K562 (cell line): ENCODE results near the gene RANBP3.

Source experiments
- EP300 ChIP-seq: IDR thresholded peaks from 2 replicates; pipeline ENCODE4 v1.6.1; 2012; ENCODE audit warnings: low read length, improper control_type of control experiment
- MYNN ChIP-seq, 2 experiments: sonication (generic); formaldehyde crosslinking in 1 of 2; IDR thresholded peaks; 2 replicates each; pipeline versions ENCODE4 v1.5.0 to v1.6.1; 2016 to 2020; ENCODE audit warnings: antibody characterized with exemption in 1 of 2, missing genetic modification reagents in 1 of 2
- TEAD4 ChIP-seq, 2 experiments: sonication (generic) in 1 of 2; formaldehyde crosslinking in 1 of 2; IDR thresholded peaks; 2 replicates each; pipeline versions ENCODE4 v1.6.1 to v1.8.0; 2012 to 2022; ENCODE audit warnings: borderline replicate concordance in 1 of 2, inconsistent platforms in 1 of 2, low read length in 1 of 2, mild to moderate bottlenecking in 1 of 2, missing genetic modification reagents in 1 of 2
- TF ChIP-seq, protein P1 (sequence below): sonication (generic); formaldehyde crosslinking; IDR thresholded peaks from 2 replicates; pipeline ENCODE4 v1.8.0; 2022; ENCODE audit warnings: missing genetic modification reagents, mild to moderate bottlenecking, borderline replicate concordance

DNA sequence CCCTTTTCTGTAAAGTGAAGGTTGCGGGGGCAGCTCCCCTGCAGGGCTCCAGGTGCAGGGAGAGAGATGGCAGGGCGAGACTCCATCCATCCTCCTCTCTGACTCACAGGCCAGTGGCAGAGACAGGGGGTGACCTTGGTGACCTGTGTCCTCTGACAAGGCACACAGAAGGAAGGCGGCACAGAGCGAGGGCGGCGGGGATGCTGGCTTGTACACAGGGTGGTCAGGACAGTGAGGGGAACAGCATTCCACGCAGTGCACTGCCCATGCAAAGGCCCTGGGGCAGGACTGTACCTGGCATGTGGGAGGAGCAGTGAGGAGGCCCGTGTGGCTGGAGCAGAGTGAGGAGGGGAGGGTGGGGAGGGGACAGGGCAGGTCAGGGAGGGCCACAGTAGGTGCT, 82.0 kb downstream of the RANBP3 start:
- no peak for TF ChIP-seq MYNN (IDR thresholded peaks at IDR 0.05)
- no peak for TF ChIP-seq MYNN (CRISPR knock-in tag; IDR thresholded peaks at IDR 0.05)
- no peak for TF ChIP-seq TEAD4 (IDR thresholded peaks at IDR 0.05; ENCODE audit: low read length)
- TF ChIP-seq TEAD4 (CRISPR knock-in tag; IDR thresholded peaks at IDR 0.05; ENCODE audit: borderline replicate concordance) = no peak
- TF ChIP-seq, protein P1, sequence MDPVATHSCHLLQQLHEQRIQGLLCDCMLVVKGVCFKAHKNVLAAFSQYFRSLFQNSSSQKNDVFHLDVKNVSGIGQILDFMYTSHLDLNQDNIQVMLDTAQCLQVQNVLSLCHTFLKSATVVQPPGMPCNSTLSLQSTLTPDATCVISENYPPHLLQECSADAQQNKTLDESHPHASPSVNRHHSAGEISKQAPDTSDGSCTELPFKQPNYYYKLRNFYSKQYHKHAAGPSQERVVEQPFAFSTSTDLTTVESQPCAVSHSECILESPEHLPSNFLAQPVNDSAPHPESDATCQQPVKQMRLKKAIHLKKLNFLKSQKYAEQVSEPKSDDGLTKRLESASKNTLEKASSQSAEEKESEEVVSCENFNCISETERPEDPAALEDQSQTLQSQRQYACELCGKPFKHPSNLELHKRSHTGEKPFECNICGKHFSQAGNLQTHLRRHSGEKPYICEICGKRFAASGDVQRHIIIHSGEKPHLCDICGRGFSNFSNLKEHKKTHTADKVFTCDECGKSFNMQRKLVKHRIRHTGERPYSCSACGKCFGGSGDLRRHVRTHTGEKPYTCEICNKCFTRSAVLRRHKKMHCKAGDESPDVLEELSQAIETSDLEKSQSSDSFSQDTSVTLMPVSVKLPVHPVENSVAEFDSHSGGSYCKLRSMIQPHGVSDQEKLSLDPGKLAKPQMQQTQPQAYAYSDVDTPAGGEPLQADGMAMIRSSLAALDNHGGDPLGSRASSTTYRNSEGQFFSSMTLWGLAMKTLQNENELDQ (CRISPR knock-in tag) = no peak
- TF ChIP-seq EP300 = no peak
